ENCODE results near the gene ARCN1.

ARCN1 gene

GRCh38 chr11:118639899-118640298 is 67.7 kb downstream of the ARCN1 start:
- DNase-seq (ENCODE audit: low spot score): no peak

- no peak for DNase-seq (ENCODE audit: low spot score)
Measured at GRCh38 chr11:118640332-118641154, 68.3 kb downstream of the ARCN1 start.

- no peak for DNase-seq (ENCODE audit: low spot score)
Measured at GRCh38 chr11:118641397-118642019, 69.3 kb downstream of the ARCN1 start.

- DNase-seq (ENCODE audit: low spot score): no peak
Measured at GRCh38 chr11:118643142-118643994, 71.2 kb downstream of the ARCN1 start.

- DNase-seq (ENCODE audit: low spot score): no peak
Measured at GRCh38 chr11:118643995-118644345, 71.8 kb downstream of the ARCN1 start.

GRCh38 chr11:118644496-118644895 is 72.3 kb downstream of the ARCN1 start:
- DNase-seq (ENCODE audit: low spot score): no peak

GRCh38 chr11:118645066-118645715 is 73.0 kb downstream of the ARCN1 start:
- DNase-seq (ENCODE audit: low spot score): no peak

- DNase-seq (ENCODE audit: low spot score): no peak
Measured at GRCh38 chr11:118646393-118646792, 74.2 kb downstream of the ARCN1 start.

GRCh38 chr11:118648291-118648690 is 76.1 kb downstream of the ARCN1 start:
- no peak for DNase-seq (ENCODE audit: low spot score)

- no peak for DNase-seq (ENCODE audit: low spot score)
Measured at GRCh38 chr11:118649941-118650340, 77.7 kb downstream of the ARCN1 start.

GRCh38 chr11:118650366-118650765 is 78.2 kb downstream of the ARCN1 start:
- DNase-seq (ENCODE audit: low spot score): no peak

- DNase-seq (ENCODE audit: low spot score): no peak
Measured at GRCh38 chr11:118651820-118652219, 79.6 kb downstream of the ARCN1 start.
